A204.1 (cell line): Measurements from ENCODE around the gene ZPBP.

Experiments used
- FAIRE-seq: peaks from 2 replicates; lab custom pipeline; 2012; peaks lifted over from hg19 to GRCh38; lab: Jason Lieb, UNC

Gene ZPBP

GRCh38 chr7:50037086-50037485 is 56.0 kb downstream of the ZPBP start:
- FAIRE-seq, result no peak

GRCh38 chr7:50022991-50023390 is 70.1 kb downstream of the ZPBP start:
- no peak for FAIRE-seq

GRCh38 chr7:50022451-50022850 is 70.6 kb downstream of the ZPBP start:
- no peak for FAIRE-seq

- FAIRE-seq, result no peak
Measured at GRCh38 chr7:49995681-49996080, 97.4 kb downstream of the ZPBP start.

GRCh38 chr7:49986191-49986590 is 106.9 kb downstream of the ZPBP start:
- FAIRE-seq, result no peak

GRCh38 chr7:49980465-49980864 is 112.6 kb downstream of the ZPBP start:
- no peak for FAIRE-seq

- FAIRE-seq, result no peak
Measured at GRCh38 chr7:49976238-49976637, 116.8 kb downstream of the ZPBP start.

GRCh38 chr7:49974035-49974434 is 119.0 kb downstream of the ZPBP start:
- no peak for FAIRE-seq

- no peak for FAIRE-seq
Measured at GRCh38 chr7:49937608-49938007, 155.4 kb downstream of the ZPBP start.

GRCh38 chr7:49931627-49932026 is 161.4 kb downstream of the ZPBP start:
- no peak for FAIRE-seq

GRCh38 chr7:49928787-49929186 is 164.3 kb downstream of the ZPBP start:
- no peak for FAIRE-seq

- no peak for FAIRE-seq
Measured at GRCh38 chr7:49927631-49928030, 165.4 kb downstream of the ZPBP start.

- FAIRE-seq, result no peak
Measured at GRCh38 chr7:49926720-49927119, 166.3 kb downstream of the ZPBP start.

- FAIRE-seq, result no peak
Measured at GRCh38 chr7:49911909-49912308, 181.1 kb downstream of the ZPBP start.

GRCh38 chr7:49894543-49894942 is 198.5 kb downstream of the ZPBP start:
- FAIRE-seq, result no peak

GRCh38 chr7:49893131-49893530 is 199.9 kb downstream of the ZPBP start:
- FAIRE-seq, result no peak

GRCh38 chr7:49892481-49892880 is 200.6 kb downstream of the ZPBP start:
- FAIRE-seq, result no peak
